GM19328 (cell line): Measurements from ENCODE around the gene PAIP2B.
A peak's percentile ranks its signal among the peaks of the same experiment; 100 is the strongest.
"Not testable (repeated sequence)": the region's sequence is repeated elsewhere in the genome, so short reads cannot be mapped to it uniquely, and the experiment has no call there.

Source experiments
- ATAC-seq: cut with Tn5 transposase; IDR thresholded peaks from one replicate; pipeline ENCODE4 v1.9.1; 2021; ENCODE audit warnings: mild to moderate bottlenecking, moderate library complexity; ENCODE audit not compliant: unreplicated experiment

Gene PAIP2B

DNA sequence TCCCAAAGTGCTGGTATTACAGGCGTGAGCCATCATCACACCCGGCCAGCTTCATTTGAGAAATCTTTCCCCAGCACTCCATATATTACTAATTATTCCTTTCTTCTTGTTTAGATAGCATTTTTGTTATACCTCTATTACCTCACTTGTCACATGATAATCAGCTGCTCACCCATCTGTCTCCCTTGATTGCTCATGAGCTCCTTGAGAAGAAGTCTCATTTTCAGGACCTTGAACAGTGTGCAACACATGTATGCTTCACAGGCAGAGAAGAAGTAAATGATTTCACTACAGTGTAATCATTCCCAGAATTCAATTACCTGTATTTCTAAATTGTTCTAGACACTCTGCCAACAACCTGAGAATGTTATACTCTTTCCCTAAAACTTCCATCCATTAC, 6.2 kb downstream of the PAIP2B start:
- ATAC-seq, result no peak

DNA sequence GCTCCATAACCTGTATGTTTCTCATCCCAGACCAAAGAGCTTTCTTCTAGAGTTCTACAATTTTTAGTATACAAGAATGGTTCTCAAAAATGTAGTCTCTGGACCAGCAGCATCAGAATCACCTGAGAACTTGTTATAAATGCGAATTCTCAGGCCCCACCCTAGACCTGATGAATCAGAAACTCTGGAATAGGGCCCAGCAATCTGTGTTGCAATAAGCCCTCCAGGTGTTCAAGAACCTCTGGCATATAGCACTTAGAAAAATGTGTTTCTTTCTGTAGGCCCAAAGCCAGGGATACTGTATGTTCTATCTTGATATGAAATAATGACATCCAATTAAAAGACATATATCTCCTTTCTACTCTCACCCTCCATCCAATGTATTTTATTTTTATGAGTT, 10.4 kb downstream of the PAIP2B start:
- no peak for ATAC-seq

DNA sequence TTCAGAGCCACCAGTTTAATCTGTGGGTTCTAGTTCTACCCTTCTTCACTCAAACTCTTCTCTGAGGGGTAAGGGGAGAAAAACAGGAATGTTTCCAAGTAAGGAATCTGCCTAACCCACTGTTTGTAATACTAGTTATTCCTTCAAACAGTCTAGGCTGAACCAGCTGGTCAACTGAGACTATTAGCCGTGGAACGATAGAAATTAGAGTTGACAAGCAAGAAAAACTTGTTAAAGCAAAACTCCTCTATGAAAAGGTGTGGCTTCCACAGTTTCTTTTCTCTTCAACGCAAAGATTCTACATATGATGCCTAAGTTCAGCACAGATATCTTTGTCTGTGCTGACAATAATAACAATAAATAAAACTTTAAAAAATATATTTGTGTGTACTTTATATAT, 11.5 kb downstream of the PAIP2B start:
- no peak for ATAC-seq

DNA sequence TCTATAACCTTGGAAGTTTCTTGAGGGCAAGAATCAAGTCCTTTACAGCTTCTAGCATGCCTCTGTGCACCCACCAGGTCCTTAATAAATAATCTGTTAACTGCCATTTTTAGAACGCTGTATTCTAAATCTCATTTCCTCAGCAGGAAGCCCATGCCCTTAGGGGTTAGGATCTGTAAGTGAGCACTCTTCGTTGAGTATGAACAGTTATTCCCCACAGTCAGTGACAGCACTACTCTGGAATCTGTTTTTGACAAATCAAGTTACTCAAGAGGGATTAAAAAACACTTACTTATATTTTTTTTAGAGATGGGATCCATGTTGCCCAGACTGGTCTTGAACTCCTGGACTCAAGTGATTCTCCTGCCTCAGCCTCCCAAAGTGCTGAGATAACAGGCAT, 14.6 kb downstream of the PAIP2B start:
- no peak for ATAC-seq

DNA sequence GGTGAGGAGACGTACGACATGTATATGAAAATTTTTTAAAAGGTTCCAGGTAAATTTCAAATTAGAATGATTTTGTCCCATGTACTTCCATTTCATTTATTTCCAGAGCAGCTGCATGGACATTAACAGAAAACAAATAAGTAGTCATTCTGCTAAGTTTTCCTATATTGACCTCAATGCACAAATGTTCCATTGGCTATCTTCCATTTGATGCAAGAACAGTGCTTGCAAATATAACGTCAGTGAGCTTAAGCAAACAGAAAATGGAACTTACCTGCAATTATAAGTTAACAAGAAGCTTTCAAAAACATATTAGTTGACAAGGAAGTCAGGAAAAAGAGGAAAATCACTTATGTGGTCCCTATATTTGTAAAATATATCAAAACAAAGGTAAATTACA, 16.6 kb downstream of the PAIP2B start:
- no peak for ATAC-seq

DNA sequence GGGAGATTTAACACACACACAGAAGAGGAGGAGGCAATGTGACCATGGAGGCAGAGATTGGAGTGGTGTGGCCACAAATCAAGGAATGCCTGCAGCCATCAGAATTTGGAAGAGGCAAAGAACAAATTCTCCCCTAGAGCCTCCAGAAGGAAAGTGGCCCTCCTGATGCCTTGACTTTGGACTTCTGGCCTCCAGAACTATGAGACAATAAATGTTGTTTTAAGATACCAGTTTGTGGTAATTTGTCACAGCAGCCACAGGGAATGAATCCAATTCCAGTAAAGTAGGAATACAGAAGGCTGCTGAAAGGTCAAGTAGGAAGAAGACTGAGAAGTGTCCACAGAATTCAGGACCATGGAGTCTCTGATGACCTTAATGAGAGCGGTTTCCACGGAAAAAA, 18.1 kb downstream of the PAIP2B start:
- ATAC-seq, result no peak

DNA sequence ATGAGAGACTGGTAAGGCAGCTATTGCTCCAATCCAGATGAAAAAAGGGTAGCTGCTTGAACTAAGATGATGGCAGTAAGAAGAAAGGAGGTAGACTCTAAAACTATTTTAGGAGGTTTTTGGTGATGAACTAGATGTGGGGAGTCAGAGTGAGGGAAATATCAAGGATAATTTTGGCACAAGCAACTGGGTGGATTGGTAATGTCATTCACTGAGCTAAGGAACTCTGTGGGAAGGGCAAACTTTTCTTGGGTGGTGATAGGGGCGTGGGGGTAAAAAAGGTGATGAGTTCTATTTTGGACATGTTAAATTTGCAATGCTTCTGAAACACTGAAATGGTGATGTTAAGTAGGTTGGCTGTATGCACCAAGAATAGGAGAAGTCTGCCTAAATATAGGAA, 19.3 kb downstream of the PAIP2B start:
- ATAC-seq, result no peak

DNA sequence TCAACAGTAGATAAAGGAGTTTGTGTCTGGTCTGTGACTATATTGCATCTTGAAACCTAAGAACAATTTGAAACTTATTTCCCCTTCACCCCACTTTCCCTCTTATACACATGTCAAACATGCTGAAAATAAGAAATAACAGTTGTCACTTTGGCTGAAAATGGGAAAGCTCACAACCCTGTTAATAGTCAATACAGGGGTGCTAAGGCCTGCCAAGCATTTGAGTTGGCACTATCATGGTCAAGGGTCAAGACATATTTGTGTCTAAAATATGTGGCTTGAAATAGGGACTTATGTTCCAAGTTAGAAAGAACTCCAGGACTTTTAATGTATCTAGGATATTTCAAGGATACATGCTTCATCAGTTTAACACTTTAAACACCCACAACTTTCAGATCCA, 20.6 kb downstream of the PAIP2B start:
- ATAC-seq, result no peak

DNA sequence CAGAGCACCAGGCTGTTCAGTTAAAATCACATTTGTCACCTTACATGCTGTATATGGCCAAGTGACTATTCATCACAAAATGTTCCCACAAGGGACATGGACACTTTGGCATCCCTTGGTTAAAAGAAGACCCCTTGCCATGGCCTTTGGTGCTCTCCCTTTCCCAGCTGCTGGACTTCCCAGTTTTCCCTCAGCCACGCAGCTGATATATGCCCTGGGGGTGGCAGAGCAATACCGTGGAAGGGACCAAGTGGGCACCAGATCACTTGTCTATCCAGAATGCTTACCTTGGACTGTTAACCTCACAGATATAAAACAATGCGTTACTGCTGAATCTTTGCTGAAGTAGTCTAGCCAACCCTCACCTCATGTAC, 35.3 kb downstream of the PAIP2B start:
- ATAC-seq, result no peak

DNA sequence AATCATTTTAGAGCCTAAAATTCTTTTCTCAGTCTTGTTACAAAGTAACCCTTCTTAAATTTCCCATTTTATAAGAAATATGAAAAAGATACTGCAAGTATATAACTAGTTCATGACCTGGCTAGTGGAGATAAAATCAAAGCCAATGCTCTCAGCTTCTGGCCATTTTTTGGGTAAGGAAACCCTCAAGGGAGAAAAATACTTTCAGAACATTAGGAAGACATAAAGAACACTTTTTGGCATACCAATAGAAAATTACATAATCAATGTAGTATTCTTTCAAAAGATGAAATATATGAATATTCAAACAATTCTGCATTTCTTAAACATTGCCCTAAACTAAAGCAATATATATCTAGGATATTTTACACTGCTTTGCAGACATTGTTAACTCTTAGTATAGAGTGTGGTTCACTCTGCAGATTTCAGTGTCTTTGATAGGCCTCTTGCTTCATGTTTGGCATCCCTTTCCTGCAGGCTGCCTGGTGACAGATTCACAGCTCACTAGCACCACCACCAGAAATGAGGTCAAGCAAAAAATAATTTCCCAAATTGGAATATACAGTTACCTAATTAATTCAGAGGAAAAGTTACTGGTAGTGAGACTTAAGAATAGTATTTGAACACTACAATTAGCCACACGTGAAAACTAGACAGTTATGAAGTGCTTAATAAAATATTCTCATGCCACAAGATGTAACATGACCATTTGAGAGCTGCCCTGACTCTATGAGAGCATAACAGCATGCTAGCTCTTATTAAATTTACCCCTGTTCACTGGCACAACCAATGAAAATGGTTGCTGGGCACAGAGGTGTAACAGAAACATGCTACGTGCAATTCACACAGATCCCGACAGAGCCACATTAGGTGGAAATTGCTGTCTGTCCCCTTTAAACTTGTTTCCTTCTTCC, 36.0 kb downstream of the PAIP2B start:
- ATAC-seq, result no peak

DNA sequence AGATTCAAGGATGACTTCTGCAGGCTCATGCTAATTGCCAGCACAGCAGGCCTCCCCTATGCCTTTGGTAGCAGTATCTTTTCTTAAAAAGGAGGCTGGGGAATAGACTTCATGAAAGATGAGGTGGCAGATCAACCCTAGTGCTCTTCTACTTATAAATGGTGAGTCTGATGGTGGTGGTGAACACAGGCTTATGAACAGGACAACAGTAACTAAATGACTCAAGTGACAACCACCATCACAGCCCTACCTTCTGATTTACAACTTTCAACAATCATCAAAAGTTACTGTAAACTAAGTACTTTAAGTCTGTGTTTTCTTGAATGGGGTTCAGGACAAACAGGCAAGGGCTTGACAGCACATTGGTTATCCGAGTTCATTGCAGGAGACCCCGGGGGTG, 39.3 kb downstream of the PAIP2B start:
- no peak for ATAC-seq

DNA sequence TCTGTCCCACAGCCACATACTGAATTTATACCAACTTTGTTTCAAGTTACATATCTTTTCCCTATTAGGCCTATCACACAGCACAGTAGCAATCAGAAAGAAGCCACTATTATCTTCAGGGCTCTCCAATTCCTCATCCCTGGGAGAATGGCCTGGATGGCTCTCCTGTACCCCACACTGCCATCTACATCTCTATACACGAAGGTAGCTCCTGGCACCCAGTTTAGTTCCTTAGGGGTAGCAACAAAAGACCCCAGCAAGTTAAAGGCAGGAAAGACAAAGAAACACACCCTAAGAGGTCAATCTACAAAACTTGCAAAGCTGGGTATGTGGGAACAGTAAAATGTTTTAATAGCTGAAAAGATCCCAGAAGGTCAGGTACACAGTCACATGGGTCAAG, 39.9 kb downstream of the PAIP2B start:
- no peak for ATAC-seq

DNA sequence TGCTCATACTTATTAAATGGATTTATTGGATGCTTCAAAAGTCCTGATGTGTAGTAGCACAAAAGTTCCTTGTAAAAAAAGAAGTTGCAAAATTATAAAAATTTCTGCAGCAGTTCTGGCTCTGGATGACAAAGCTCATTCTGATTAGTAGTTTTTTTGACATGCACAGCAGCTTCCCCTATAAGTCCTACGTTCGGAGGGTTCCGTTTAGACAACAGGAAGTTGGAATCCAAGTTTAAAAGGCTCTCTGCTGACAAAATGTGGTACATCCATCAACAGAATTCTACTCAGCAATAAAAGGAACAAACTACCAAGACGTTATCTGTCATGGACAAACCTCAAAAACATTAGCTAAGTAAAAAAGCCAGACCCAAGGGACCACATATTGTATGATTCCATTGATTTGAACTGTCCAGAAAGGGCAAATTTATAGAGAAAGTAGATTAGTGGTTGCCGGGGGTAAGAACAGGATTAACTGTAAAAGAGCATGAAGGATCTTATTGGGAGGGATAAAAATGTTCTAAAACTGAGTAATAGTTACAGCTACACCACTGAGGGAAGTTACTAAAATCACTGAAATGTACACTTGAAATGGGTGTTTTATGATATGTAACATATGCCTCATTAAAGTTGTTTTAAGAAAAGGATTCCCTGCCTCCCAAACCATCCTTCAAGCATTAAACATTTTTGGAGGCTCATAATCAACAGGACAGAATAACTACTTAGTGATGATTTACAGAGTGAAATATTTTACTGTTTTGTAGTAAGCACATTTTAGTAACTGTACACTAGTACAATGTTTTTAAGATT, 43.4 kb downstream of the PAIP2B start:
- ATAC-seq, result not testable (repeated sequence)

DNA sequence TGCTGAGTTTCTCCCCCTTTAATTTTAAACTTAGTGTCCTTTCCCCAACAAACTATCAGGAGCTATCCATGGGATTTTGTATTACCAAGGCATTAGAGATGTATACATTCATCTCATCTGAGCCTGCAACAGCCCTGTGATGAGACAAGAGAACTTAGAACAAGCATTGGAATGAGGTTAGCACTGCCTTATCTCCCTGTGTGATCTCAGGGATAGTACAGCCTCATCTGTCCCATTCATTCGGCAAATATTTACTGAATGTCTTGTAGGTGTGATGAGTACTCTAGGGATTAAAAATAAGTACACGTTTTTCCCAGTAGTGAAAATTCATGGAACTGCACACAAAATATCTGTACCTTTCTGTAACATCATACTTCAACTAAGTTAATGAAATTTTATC, 45.6 kb downstream of the PAIP2B start:
- ATAC-seq, result no peak

DNA sequence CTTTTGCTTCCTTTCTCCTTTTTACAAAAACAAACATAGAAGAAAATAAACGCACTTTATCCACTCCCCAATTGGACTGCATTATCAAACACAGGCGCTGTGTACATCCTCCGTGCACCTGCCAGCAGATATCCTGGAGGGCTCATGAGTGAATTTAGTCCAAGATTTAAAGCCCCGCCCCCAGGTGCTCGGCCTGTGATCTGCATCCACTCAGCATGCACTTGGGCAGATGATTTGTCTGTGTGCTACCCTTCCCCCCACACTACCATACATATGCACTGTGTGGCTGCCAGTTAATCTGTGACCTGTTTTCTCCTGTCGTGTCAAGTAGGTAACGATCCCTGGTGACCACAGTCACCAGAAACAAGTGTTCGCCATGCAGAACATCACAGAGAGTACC, 48.1 kb downstream of the PAIP2B start:
- ATAC-seq, result not testable (repeated sequence)

DNA sequence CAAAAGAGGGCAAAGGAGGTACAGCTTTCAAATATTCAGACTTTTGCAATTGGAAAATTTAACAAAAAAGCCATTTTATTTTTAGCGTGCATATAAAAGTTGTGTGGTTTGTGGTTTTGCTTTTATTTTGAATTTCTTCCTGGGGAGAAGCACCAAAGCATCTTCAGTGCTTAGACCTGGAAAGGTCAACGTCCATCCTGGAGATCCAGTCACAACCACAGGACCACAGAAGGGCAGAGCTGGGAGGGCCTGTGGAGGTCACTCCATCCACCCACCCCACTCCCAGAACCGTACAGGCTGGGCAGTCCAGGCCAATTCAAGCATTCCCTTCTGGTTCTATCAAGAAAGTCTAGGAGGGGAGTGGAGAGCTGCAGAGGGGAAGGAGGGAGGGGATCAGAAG, 52.7 kb downstream of the PAIP2B start:
- ATAC-seq, result no peak

DNA sequence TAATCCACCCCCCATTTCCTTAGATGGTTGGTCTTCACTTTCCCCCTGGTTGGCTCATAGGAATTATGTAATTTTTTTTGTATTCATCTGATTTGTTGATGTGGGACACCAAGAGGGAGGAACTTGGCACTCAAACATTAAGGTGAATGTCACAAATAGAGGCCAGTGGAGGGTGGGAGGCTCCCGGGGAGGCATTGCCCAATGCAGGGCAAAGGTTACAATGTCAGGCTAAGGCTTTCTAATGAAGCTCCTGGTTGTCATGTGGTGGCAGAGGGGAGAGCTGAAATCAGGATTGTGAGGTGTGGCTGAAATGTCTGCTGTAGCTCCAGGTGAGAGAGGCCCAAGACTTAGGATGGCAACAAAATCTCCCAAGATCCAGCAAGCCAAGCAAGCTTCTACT, 53.8 kb downstream of the PAIP2B start:
- ATAC-seq, result no peak

DNA sequence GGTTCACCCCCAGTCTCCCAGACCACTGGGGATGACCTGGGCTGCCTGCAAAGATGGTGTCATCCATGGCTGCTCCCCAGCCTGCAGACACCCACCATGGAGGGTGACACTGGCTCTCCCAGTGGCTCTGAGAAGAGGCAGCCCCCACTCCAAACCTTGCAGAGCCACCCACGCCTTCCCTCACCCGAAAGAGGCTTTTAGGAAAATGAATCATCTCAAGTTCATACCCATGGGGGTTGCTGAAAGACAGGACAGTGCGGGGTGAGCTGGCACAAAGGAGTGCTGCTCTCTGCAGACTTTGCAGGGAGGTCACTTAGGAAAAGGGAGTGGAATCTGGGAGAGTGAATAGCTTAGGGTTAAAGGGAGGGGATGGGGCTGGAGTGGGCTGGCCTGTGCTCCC, 60.1 kb downstream of the PAIP2B start:
- no peak for ATAC-seq

DNA sequence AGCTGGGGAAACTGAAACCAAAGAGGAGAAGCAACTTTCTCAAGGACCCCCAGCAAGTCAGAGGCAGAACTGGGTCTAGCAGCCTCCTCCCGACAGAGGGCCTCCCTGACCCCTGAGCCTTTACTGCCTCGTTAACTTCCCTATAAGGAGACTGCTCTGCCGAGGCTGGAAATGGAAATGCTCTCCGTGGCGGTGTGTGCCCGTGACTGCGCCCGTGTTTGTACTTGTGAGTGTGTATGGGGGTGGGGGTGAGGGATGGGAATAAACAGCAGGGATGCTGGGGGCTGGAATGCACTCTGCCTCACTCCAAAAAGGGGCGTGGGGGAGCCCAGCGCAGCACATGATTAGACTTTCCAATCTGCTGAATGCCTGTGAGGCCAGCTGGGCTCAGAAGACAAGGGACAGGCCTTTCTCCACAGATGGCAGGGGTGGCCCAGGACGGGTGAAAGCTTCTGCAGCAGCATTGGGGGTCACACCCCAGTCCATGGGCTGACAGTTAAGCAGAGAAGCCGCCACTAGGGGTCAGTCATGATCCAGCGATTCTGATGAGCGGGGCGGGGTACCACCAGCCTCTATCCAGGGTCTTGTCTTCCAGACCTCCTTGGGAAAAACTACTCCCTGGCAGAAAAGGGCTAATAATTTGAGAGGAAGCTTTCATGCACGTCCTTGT, 69.6 kb downstream of the PAIP2B start:
- no peak for ATAC-seq

DNA sequence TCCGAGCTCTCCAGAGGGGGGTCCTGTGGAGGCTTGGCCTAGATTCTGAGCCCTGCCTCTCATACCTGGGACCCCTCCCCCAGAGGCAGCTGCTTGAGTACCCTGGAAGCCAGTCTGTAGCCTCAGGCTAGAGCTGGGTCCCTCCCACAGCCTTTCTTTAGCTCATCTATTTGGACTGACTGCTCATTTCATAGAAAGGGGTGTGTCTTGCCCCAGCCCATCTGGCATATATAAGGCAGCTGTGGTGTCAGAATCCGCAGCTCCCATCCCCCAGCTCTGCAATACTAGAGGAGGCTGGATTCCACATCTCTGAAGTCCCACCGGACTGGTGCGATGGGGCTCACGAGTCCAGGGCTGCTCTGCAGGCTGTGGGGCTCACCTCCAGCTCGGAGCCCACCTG, 70.3 kb downstream of the PAIP2B start:
- no peak for ATAC-seq

DNA sequence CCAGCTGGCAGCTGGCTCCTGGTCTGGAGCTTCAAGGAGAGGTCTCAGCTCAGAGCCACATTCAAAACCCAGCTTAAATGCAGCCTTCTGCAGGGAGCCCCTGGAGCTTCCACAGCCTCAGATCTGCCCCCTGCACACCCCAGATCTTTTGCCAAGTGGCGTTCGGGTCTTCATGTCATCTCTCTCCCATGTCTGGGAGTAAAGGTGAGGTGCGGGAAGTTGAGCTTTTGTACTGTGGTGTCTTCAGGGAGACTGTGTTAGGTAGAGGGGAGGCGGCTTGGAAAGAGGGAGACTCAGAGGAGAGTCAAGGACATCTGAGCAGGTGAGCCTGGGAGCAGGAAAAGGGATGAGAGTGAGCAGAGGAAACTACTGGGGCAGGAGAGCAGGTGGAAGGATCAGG, 71.1 kb downstream of the PAIP2B start:
- ATAC-seq, result no peak

DNA sequence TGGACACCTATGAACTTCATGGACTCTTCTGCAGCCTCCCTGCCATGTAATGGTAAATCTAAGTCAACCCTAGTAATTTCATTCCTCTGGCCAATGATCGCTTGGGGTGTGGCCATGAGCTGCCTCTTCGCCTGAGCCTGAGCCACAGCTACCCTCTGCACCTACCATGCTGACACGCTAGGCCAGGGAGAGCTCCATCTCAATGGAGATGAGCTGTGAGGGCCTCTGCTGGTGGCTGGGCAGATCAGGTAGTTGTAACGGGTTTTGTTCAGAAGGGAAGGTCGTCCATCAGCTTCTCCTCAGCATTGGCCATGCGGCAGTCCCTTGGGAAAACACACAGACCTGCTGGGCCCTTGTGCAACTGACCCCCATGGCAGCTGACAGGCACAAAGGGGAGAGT, 72.1 kb downstream of the PAIP2B start:
- peak; percentile 57 for ATAC-seq
